Neural cell (in vitro differentiated cells): Measurements from ENCODE around the gene RIBC1.

Experiments
- CTCF ChIP-seq: fragments of 450-650 bp; IDR thresholded peaks from 2 replicates; pipeline ENCODE4 v1.5.1; 2014; ENCODE audit warnings: antibody characterized with exemption, mild to moderate bottlenecking, moderate library complexity; ENCODE audit not compliant: poor library complexity, severe bottlenecking
- RAD21 ChIP-seq: fragments of 450-650 bp; conservative IDR thresholded peaks from 2 replicates; pipeline ENCODE4 v1.6.1; 2014; ENCODE audit warnings: antibody characterized with exemption, mild to moderate bottlenecking, moderate library complexity
- REST ChIP-seq: IDR thresholded peaks from 2 replicates; pipeline ENCODE4 v1.6.1; 2012; ENCODE audit warnings: borderline replicate concordance

- TF ChIP-seq CTCF (no peak), RAD21 (no peak), REST (no peak)
Observed at GRCh38 chrX:53376888-53377287, 45.8 kb upstream of the RIBC1 start.
